ENCODE results near the gene GRK5.

Gene GRK5

DNA sequence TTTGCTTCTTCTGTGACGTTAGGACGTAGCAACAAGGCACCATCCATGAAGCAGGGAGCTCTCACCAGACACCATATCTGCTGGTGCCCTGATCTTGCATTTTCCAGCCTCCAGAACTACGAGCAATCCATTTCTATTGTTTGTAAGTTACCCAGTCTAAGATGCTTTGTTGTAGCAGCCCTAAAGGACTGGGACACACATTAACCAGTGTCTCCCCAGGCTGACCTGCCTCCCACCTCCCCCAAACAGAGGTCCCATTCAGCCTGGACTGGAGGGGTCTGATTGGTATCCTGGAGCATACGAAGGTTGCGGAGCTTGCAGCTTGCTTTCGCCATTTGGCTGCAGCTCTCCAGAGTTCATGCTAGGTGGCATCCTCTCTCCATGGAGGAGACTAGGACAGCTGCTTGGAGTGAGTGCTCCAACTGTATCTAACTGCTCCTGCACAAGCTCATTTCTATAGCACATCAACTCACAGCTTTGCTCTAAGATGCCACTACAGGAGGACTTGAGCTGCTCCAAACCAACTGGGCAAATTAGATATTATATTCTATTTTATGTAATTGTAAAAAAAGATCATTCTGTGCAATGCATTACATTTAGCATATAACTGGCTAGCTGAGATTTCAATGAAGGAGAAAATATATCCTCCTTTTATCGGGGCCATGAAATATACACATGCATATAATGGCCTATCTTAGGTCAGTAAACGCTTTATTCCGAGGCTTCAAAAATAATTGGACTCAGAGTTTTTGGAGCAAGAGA, 8.0 kb upstream of the GRK5 start:
- peak; percentile 56 for DNase-seq

DNA sequence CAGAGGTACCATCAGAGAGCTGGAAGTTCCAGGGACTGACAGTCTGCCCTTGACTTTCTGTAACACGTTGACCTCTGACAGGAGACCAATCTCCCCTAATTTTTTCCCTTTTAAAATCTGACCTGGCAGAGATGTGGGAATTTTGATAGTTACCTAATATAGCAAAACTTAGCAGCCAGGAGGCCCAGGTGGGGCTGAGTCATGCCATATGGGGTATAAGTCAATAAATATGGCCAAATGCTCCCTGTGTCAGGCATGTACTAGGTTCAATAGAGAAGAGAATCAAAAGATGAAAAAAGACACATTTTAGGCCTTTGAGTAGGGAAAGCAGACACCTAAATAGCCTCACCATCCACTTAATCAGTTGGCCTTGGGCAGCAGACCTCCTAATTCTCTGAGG, 6.1 kb upstream of the GRK5 start:
- no peak for DNase-seq

DNA sequence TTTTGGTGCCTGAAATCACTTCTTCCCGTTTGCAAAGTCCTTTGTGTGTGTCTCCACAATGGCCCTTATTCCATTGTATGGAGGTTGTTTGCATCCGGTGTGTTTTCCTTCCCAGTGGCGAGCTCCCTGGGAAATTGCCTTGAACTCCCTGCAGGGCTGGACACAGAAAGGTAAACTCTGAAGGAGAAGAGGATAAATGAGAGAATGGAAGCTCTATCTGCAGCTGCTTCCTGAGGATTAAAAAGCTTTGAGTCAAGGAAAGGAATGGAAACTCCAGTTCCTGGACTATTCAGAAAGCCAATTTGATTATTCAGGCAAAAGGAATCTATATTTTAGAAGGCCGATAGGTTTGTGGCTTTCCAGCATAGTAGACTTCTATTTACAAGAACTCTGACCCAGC, 4.4 kb upstream of the GRK5 start:
- DNase-seq, result no peak

DNA sequence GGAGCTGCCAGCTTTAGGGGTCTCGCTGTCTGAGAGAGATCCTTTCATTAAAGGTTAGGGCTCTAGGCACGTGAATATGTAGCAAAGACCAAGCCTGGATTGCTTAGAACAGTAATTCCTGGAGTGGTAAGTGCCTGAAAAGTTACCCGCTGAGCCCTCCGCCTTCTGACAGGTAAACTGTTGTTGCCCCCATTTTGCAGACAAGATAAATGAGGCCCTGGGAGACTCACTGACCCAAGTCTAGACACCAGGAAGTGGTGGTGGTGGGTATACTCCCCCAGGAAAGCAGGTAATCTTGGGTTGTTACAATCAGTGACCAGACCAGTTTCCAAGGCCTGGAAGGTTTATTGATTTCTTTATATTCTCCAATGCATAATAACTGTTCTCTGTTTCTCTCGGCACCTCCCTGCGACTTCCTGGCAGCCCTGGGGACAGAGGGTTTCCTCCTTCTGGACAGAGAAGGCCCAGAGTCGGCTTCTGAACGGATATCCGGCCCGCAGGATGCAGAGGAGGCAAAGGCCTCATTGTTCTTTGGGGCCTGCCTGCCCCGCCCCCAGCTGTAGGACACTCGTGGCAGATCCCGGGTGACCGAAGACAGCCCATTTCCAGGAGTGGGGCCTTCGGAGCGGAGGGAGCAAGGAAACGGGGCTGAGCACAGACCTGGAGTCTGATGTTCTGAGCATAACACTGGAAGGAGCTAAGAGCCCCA, 1.3 kb upstream of the GRK5 start:
- peak; percentile 64 for DNase-seq

DNA sequence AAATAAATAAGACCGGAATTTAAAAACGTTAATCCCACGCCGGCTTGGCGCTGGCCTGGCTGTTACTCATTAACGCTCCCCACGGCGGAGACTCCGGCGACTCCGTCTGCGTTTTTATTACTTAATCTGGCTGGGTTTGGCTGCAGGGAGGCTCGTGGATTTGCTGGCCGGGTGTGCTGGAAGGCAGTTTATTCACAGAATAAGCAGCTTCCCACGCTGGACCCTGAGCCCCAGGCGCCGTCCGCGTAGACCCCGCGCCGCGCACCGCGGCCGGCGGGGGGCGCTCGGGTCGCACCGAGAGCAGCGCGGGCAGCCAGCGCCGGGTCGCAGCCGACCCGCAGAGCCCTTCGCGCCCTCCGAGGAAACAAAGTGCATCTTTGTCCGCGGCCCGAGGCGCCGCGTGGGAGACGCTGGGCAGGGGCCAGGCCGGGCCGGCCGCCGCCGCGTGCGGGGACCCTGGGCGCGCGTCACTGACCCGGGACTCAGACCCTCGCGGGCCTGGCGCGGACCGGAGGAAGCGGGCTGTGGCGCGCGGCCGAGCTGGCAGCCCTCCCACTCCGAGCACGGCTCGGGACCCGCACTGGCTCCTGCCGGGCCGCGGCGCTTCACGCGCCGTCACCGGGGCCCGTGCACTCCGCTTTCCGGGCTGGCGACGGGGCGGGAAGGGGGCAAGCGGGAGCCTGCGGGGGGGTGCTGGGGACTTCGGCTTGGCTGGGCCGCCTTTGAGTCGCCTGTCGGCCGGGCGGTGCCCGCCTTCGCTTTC, 587 bp upstream of the GRK5 start:
- peak; percentile 64 for DNase-seq

DNA sequence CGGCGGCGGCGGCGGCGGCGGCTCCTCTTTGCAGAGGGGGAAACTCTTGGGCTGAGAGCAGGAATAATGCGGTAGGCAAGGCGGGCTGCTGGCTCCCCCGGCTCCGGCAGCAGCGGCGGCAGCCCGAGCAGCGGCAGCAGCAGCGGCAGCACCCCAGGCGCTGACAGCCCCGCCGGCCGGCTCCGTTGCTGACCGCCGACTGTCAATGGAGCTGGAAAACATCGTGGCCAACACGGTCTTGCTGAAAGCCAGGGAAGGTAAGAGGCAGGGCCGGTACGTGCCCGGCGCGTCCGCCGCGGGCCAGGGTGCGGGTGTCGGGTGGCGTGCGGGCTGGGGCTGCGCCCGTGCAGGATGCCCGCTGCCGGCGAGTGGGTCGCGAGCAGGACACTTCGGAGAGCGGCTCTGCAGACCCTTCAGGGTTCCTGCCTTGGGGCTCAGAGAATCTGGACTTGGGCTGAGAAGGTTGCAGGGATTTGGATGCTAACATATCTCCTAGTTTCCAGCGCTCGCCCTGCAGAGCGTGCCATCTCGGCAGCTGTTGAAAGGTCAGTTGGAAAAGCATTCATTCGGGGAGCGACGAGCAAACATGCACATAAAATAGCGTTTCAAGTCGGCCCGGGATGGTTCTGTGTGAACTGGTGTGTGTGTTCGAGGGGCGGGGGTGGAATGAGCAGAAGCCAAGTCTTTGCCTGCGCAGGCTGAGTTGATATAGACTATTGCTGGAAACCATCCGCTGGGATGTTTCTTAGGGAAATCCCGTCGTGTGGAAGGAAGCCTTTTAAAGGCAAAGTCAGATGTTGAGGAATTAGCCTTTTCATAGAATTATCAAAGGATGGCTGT, 562 bp downstream of the GRK5 start:
- peak; percentile 56 for DNase-seq

DNA sequence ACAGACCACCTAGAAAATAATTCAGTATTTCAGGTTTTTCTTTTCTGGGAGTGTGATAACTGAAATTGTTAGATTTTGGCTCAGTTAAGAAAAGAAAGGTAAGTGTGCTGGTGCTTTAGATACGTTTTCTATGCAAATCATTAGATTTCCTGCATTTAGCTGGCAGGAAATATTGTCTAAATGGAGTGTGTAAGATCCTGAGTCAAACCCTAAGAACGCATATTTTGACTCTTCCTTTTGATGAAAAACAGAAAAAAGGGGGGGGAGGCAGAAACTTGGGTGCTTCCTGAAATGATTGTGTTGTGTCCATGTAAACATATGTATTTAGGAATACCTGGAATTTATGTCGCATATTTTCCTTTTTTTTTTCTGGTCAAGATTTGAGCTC, 1.2 kb downstream of the GRK5 start:
- no peak for DNase-seq

DNA sequence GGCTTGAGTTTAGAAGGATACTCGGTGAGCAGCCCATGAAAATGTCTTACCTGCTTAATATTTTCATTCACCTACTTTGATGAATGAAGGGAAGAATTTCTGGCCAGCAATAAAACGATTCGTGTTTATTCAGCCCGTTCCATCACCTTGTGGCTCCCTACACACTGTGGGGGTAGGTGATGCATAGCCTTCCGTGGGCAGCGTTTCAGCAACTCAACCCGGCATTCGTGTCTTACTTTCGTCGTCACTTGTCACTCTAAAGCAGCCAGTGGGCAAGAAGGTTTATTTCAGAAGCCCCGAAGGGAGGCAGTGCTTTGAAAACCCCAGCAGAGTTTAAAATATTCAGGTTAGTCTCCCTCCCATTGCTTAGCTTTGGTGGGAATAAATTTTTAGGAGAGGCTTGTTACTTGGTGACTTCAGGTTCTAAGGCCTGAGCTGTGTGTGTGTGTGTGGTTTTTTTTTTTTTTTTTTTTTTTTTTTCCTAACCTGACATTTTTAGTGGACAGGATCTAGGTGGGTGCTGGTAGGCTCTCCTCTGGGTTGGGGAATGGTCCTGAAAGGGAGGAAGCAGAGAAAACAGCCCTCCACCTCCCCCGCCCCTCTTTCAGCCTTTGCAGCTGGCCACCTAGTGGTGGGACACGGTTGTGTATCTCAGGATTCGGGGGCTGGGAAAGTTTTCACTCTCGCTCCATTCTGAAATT, 1.8 kb downstream of the GRK5 start:
- peak; percentile 31 for DNase-seq

DNA sequence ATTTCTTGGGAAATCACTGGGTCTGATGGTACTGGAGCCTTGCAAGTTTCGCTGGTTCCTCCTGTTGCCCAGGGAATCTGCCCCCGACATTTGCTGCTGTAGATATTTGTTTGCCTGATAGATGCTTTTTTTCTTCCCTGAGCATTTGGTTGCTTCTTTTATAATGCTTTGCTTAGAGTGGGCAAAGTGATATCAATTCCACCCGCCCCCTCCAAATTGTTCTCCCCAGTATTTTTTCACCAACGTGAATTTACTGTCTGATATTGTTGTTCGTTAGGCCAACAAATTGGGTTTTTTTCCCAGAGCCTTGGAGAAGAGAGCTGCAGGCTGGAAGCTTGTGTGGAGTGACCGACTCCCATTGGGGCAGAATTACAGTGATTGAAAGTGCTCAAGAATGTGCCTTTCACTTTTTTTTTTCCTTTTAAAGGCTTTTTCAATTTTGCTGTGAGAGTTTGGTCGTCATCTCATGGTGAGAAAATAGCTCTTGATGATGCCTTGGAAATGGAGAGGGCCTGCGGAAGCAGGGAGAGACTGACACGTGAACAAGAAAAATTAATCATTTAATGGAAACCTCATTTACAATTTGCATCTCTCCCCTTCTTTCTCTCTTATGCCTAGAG, 2.5 kb downstream of the GRK5 start:
- no peak for DNase-seq

DNA sequence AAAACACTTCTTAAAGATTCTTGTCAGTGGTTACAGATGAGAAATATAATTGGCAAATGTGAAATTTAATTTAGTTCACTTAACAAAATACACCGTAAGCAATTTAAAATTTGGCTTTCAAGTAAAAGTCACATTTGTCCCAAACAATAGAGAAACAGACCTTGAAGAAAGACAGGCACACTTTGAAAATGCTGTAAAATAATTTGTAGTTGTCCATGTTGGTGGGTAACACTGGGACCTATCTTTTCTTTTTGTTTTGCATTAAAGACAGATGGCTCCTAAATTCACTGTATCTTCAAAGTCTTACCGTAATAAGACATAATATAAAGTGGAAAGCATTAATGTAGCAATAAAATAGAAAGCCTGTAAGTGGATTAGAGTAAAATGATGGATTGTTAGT, 3.3 kb downstream of the GRK5 start:
- no peak for DNase-seq

DNA sequence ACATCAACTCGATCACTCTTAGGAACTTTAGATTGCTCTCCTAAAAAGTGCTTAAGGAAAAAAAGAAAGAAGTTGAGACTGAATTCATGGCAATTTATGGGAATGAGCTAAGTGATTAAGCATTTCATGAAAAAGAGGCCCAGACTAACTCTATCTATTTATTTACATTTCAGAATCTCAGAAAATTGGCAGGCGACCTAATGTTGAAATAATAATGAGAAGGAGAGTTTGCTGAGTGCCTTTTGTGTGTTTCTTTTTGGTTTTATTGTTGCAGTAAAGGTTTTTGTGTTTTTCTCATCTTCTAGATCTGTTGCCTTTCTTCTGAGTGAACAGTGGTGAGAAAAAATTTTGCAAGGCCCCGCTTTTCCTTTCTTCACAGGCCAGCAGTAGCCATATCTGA, 3.8 kb downstream of the GRK5 start:
- no peak for DNase-seq

DNA sequence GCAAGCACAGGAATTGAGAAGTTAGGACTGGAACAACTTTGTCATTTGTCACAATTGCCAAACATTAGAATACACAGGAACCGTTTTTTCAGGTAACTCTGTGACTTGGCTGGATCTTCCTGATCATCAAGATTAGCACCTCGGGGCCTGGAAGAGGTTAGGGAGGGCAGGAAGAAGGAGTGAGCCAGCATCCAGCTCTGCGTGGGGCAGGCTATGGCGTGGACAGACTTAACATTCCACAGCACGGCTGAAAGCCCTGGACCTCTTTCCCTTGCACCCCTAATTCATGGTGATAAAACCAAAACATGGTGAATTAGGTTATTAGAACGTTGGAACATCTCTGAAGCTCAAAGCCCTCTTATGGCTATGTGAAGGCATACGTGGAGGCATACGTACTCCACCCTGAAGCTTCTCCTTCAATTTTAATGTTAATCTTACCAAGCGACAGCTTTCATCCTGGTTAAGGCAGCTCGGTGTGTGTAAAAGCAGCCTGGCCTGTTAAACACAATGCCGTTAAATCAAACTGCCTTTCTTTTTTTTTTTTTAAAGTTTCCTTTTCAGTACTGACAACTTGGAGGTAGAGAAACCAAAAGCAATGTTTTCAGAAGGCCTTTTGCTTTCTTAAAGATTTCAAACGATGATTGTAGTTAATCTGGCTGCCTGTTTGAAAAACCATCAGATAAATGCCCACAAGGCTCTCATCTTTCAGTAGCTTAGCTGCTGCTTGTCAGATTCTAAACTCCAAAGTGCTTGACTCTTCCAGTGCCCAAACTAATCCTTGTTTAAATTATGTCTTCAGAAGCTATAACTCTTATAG, 4.5 kb downstream of the GRK5 start:
- no peak for DNase-seq

DNA sequence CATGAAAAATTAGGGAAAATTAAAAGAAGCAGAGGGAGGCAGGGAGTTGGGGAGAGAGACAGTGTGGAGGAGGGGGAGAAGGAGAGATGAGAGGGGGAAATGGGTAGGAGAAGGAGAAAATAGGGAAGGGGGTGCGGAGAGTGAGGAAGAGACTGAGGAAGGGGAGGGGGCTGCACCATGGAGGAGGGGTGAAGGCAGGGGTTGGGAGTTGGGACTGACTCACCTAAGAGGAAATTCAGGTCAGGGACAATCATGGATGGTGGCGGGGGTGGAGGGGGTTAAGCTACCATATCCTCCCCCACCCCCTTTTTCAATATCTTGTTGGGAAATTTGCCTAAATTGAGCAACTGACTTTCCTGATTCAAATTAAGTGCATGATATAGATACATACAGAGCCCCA, 8.0 kb downstream of the GRK5 start:
- DNase-seq, result no peak

DNA sequence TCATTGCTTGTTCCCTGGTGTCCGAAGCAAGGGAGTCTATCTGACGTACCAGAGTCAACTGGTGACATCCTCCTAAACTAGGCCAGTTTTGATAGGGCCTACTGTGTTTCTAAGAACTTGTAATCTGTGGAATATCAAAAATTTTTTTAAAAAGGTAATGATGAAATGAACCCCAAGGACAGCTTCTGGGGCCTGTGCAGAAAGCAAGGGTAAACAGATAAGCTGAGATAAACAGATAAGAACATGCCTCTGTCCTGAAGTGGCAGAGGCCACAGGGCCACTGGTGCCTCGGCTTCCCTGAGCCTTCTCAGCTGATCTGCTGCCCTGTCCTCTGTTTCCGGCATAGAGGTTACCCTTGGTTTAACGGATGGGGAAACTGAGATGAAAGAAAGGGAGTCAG, 8.8 kb downstream of the GRK5 start:
- no peak for DNase-seq

DNA sequence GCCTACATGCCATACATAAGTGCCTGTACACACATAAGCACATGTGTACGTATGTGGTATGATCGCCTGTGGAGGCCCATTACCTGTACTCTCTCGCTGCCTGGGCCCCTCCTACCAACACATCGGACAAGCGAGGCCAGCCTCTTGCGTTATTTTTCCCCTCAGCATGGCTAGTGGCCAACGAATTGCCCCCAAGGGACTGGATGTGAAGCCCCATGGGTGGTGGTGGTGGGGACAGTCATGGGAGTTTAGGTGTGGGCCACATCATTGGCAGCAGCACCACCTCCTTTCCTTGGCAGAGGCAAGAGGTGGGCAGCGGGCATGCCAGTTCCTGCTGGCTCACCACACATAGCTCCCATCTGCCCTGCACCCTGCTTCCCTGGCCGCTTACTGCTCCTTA, 10.0 kb downstream of the GRK5 start:
- no peak for DNase-seq

DNA sequence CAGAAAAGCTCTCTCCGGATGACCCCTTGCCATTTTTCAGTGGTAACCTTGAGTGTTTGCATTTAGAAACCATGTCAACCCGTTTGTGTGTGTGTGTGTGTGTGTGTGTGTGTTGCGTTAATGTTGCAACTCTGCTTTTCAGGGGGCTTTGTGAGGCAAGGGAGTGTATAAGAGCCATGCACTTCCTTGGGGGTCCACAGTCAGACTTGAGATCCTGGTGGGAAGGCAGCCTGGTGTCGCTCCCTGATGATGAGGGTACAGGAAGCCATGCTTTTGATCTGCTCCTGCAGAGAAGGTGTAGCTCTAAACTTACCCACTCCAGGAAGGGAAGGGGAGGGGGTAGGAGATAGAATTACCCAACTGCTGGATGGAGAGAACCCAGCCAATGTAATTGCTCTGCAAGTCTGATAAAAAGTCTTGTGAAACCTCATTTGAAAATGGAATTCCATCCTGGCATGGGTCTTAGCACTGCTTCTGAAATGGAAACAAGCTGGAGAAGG, 10.7 kb downstream of the GRK5 start:
- DNase-seq, result no peak

DNA sequence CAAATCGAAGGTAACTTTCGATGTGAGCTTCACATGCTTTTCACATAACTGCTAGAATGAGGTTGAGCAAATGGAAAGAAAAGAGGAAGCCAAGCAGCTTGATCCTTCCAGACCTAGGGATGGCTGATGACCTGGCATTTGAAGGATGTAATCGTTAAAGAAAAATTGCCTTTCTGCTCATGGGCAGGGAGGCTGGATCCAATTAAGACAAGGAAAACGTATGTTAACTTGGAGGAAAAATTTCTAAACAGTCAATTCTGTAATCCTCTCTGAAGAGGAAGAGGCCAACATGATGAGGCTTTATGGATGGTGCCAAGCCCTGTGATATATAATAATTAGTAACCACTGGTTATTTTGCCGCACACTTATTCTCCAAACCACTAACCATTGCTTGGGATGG, 12.5 kb downstream of the GRK5 start:
- no peak for DNase-seq

DNA sequence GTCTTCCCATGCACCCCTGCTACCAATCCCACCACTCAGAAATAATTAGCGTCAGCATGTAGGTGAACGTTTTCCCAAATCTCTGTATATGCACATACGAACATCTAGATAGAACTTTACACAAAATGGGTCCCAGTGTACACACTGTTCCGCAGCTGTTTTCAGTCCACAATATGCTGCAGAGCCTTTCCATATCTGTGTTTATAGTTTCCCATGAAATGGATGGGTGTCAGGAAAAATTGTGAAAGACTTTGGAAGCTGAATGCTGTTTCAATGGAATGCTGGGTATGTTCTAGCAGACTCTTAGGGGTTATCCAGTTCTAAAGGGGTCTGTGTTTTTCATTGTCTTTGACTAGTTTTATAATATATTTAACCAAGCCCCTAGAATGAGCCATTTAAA, 13.8 kb downstream of the GRK5 start:
- no peak for DNase-seq

DNA sequence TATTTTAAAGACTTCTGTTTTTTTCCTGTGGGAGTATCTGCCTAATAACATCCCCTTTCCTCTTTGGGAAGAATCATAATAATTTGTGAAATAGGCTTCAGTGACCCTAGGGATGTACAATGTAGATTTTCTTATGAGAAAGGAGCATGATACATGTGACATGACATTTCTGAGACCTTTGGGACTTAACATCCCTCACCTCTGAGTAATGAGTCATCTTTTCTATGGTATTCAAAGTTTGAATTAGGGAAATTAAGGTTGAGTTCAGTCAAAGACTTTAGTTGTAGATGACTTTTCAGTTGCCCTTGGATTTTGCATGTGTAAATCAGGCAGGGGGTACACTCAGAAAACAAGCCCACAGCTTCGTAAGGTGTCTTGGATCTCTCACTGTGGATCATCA, 14.3 kb downstream of the GRK5 start:
- no peak for DNase-seq

DNA sequence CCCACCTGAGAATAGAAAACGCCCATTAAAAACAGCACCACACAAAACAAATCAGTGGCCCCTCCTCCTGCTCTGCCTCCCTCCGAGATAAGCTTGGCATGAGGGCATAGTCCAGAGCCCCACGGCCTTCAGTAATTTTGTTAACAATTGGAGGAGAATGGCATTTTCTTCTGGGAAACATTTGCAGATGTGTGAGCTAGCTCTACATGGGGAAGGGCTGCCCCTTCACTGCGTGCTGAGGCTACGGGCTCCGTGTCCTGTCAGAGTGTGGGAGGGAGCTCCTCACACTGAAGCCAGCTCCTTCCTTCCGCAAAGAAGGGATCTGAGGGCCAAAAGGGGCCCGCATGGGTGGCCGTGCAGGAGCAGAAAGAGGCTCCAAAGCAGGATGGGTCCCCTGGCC, 15.2 kb downstream of the GRK5 start:
- no peak for DNase-seq

DNA sequence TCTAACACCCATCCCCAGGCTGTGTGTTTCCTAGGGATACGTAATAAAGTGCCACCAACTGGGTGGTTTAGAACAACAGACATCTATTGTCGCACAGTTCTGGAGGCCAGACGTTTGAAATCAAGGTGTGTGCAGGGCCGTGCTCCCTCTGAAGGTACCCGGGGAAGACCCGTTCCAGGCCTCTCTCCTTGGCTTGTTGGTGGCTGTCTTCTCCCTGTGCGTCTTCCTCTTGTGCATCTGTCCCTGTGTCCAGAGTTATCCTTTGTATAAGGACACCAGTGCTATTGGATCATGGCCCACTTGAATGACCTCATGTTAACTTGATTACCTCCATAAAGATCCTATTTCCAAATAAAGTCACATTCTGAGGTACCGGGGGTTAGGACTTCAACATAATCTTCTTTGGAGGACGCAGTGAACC, 15.6 kb downstream of the GRK5 start:
- no peak for DNase-seq
